ENCODE results near the gene GPR68.
"Not testable (repeated sequence)": the region's sequence is repeated elsewhere in the genome, so short reads cannot be mapped to it uniquely, and the experiment has no call there.

The GPR68 gene

GRCh38 chr14:91228112-91229004, 16.1 kb downstream of the GPR68 start:
- DNase-seq (ENCODE audit: low spot score) = no peak

DNA sequence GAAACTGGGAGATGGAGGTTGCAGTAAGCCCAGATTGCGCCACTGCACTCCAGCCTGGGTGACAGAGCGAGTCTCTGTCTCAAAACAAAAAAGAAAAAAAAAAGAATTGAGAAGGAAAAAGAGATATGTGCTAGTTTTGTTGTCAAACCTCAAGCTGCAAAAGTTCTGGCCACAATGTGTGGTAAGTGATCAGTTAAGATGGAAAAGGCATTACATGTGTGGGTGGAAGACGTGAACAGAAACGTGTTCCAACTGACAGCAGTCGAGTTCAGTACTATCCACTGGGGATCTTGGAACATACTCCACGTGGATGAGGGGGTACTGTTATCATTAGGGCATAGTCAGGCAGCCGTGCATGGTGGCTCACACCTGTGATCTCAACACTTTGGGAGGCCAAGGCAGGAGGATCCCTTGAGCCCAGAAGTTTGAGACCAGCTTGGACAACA, 17.3 kb downstream of the GPR68 start:
- no peak for DNase-seq (ENCODE audit: low spot score)

- not testable (repeated sequence) for DNase-seq (ENCODE audit: low spot score)
Measured at GRCh38 chr14:91226360-91226759, 18.1 kb downstream of the GPR68 start.

GRCh38 chr14:91225025-91225424, 19.5 kb downstream of the GPR68 start:
- DNase-seq (ENCODE audit: low spot score) = no peak

DNA sequence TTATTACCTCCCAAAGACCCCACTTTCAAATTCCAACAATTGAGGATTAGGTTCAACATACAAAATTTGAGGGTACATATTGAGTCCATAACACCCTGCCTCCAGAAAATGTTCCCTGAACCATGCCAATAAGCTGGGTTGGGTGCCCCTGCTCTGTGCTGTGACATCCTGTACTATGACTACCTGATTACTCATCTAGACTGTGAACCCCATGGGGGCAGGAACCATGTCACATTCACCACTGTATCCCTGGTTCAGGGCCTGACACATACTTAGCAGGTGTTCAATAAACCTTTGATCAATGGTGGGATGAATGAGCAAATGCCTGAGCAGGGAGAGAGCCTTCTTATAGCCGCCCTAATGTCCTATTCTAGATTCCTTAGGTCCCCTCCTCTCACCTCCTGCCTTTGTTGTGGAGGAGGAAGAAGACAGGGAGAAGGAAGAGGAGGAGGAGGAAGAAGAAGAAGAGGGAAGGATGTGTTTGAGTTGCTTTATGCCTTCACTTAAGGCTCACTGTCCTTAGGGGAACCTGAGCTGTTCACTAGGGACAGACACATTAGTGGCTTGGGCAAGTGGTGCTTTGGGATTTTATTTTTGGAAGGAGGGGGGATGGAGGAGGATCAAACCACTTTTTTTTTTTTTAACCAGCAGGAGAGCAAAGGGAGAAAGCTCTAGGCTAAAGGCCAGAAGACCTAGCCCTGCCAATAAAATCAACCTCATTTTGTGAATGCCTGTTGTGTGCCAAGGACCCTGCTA, 21.3 kb downstream of the GPR68 start:
- DNase-seq (ENCODE audit: low spot score) = no peak

- DNase-seq (ENCODE audit: low spot score) = no peak
Measured at GRCh38 chr14:91221270-91221669, 23.2 kb downstream of the GPR68 start.

DNA sequence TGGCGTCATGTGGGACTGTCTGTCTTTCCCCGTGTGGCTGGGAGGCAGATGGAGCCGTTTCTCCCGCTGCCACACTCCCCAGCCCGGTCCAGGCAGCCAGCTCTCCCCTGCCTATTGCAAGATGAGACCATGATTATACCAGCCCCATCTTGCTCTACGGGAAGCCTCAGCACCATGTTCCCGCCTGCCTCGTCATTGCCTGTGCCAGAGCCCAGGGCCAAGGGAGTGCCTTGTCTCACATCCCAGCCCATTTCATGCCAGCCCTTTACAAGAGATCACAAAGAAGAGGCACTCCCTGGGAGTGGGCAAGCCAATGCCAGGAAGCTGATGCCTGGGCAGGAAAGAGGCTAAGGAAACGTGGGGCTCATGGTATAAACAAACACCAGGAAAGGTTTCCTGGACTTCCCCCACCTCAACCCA, 23.9 kb downstream of the GPR68 start:
- no peak for DNase-seq (ENCODE audit: low spot score)

GRCh38 chr14:91219517-91220389, 24.8 kb downstream of the GPR68 start:
- DNase-seq (ENCODE audit: low spot score) = no peak

DNA sequence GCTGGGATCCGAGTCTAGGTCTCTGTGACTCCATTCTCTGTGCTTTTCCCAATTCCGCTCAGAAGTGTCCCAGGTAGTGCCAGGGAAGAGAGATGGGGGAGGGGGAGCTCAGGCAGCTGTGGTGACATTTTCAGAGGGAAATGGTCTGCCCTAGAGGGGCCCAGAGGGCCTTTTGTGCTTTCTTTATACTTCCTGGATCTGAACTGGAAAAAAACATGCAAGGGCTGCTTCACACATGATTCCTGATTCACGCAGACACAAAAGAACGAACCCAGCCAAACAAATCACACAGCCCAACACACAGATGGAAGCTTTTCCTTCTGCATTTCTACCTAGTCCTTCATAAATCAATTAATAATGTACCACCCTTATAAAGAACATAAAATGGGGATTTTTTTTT, 26.5 kb downstream of the GPR68 start:
- no peak for DNase-seq (ENCODE audit: low spot score)

GRCh38 chr14:91216731-91217226, 27.7 kb downstream of the GPR68 start:
- DNase-seq (ENCODE audit: low spot score) = no peak

DNA sequence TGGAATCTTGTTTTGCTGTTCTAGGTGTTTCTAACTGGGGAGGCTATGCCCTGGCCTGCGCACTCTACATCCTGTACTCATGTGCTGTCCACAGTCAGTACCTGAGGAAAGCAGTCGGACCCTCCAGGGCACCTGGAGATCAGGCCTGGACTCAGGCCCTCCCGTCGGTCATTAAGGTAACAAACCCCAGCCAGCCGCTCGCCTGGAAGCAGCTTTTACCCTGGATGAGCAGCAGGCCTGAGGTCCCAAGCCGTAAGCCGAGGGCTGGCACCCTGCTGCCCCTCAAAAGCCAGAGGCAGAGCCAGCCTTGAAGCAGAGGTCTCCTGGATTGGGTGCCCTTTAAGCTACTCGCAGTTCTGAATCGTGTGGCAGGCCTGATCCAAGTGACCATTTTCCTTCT, 29.1 kb downstream of the GPR68 start:
- DNase-seq (ENCODE audit: low spot score) = no peak

GRCh38 chr14:91214306-91214705, 30.2 kb downstream of the GPR68 start:
- DNase-seq (ENCODE audit: low spot score) = no peak

DNA sequence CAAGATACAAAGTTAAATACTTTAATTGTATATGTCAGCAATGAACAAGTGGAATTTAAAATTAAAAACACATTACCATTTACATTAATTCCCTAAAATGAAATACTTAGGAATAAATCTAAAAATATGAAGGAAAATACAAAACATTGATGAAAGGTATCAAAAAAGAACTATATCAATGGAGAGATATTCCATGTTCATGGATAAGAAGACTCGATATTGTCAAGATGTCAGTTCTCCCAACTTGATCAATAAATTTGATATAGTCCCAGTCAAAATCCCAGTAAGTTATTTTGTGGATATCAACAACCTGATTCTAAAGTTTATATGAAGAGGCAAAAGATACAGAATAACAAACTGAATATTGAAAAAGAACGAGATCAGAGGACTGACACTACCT, 33.5 kb downstream of the GPR68 start:
- DNase-seq (ENCODE audit: low spot score) = no peak

GRCh38 chr14:91207008-91207407, 37.5 kb downstream of the GPR68 start:
- DNase-seq (ENCODE audit: low spot score) = no peak

DNA sequence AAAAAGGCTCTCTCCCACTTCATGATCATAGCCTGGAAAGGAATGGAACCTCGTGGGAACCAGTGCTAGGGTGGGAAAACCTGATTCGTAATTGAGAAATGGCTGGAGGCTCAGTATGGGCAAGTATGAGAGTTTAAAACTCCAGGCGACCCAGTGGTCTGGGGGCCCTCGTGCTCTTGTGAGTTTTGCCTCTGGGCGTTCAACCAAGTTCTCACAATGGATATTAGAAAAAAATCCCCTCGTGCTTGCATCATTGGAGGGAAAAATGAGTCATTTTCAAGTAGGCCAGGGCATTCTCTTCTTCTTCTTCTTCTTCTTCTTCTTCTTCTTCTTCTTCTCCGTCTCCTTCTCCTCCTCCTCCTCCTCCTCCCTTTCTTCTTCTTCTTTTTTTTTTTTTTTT, 39.0 kb downstream of the GPR68 start:
- DNase-seq (ENCODE audit: low spot score) = no peak

- DNase-seq (ENCODE audit: low spot score) = no peak
Measured at GRCh38 chr14:91204657-91205056, 39.8 kb downstream of the GPR68 start.

- no peak for DNase-seq (ENCODE audit: low spot score)
Measured at GRCh38 chr14:91202234-91202974, 42.1 kb downstream of the GPR68 start.

GRCh38 chr14:91200802-91201201, 43.7 kb downstream of the GPR68 start:
- DNase-seq (ENCODE audit: low spot score) = not testable (repeated sequence)

GRCh38 chr14:91197631-91198030, 46.9 kb downstream of the GPR68 start:
- no peak for DNase-seq (ENCODE audit: low spot score)

GRCh38 chr14:91195881-91196280, 48.6 kb downstream of the GPR68 start:
- no peak for DNase-seq (ENCODE audit: low spot score)

DNA sequence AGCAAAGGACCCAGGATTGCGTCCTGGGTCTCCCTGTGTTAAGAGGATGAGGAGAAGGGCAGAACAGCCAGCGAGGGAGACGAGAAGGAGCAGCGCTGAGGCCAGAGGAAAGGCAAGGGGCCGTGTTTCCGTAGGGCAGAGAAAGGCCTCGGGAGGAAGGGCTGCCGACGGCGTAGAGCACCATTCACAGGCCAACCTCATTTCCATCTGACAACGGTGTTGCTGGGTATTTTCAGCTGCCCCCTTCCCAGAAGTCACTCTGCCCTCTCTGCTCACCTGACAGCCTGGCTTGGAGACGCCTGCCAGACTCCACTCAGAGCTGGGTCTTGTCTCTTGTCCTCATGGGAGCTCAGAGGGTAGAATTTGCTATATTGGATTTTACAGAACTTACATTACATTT, 51.4 kb downstream of the GPR68 start:
- no peak for DNase-seq (ENCODE audit: low spot score)

Measured in pons (tissue), 1 donor.